Epidermal melanocyte (primary cell): Measurements from ENCODE around the gene HES6.
A peak's percentile ranks its signal among the peaks of the same experiment; 100 is the strongest.

Source experiments
- DNase-seq: peaks from one replicate; pipeline ENCODE4 v3.0.0; 2011; ENCODE audit warnings: low spot score; ENCODE audit not compliant: insufficient read length

The HES6 gene

GRCh38 chr2:238239863-238240756 lies at the start of gene HES6:
Gene HES6 (minus strand): TSS chr2:238240038. CDS start chr2:238239905, 133 bp downstream.
- DNase-seq, result peak; percentile 96

GRCh38 chr2:238289574-238289973 lies 49.7 kb upstream of the HES6 start:
- DNase-seq, result no peak

- peak; percentile 93 for DNase-seq
Observed at GRCh38 chr2:238288650-238289573, 49.1 kb upstream of the HES6 start.

- DNase-seq, result no peak
Observed at GRCh38 chr2:238287737-238288649, 48.2 kb upstream of the HES6 start, which contains the start of gene PER2. Gene PER2 (minus strand): TSS chr2:238288610. CDS start chr2:238277936, 10,674 bp downstream.

- DNase-seq, result no peak
Observed at GRCh38 chr2:238286987-238287736, 47.3 kb upstream of the HES6 start.

GRCh38 chr2:238286551-238286950 lies 46.7 kb upstream of the HES6 start:
- no peak for DNase-seq

GRCh38 chr2:238286095-238286494 lies 46.3 kb upstream of the HES6 start:
- no peak for DNase-seq

- DNase-seq, result peak; percentile 91
Observed at GRCh38 chr2:238285653-238286082, 45.8 kb upstream of the HES6 start.

GRCh38 chr2:238284802-238285515 lies 45.1 kb upstream of the HES6 start:
- DNase-seq, result no peak

GRCh38 chr2:238282861-238283738 lies 43.3 kb upstream of the HES6 start:
- no peak for DNase-seq

GRCh38 chr2:238281826-238282480 lies 42.1 kb upstream of the HES6 start:
- no peak for DNase-seq

- no peak for DNase-seq
Observed at GRCh38 chr2:238280083-238280825, 40.4 kb upstream of the HES6 start.

- DNase-seq, result no peak
Observed at GRCh38 chr2:238279324-238279682, 39.5 kb upstream of the HES6 start.

GRCh38 chr2:238278626-238279323 lies 38.9 kb upstream of the HES6 start:
- no peak for DNase-seq

- no peak for DNase-seq
Observed at GRCh38 chr2:238277695-238278094, 37.9 kb upstream of the HES6 start.

GRCh38 chr2:238274152-238274865 lies 34.5 kb upstream of the HES6 start:
- DNase-seq, result no peak
